ENCODE data around the gene METTL4. TPM values are rescaled to one million over a fixed set of nuclear protein-coding genes. Genes with fewer than 3 reads are reported as not detected.

METTL4 gene
- total and polyA plus RNA-seq, 9 of the 15 experiments (the other 6 are each of a cell fraction or from before 2014, with no cell fraction given): 7.9 to 32.8 (median 22.1) TPM

DNA sequence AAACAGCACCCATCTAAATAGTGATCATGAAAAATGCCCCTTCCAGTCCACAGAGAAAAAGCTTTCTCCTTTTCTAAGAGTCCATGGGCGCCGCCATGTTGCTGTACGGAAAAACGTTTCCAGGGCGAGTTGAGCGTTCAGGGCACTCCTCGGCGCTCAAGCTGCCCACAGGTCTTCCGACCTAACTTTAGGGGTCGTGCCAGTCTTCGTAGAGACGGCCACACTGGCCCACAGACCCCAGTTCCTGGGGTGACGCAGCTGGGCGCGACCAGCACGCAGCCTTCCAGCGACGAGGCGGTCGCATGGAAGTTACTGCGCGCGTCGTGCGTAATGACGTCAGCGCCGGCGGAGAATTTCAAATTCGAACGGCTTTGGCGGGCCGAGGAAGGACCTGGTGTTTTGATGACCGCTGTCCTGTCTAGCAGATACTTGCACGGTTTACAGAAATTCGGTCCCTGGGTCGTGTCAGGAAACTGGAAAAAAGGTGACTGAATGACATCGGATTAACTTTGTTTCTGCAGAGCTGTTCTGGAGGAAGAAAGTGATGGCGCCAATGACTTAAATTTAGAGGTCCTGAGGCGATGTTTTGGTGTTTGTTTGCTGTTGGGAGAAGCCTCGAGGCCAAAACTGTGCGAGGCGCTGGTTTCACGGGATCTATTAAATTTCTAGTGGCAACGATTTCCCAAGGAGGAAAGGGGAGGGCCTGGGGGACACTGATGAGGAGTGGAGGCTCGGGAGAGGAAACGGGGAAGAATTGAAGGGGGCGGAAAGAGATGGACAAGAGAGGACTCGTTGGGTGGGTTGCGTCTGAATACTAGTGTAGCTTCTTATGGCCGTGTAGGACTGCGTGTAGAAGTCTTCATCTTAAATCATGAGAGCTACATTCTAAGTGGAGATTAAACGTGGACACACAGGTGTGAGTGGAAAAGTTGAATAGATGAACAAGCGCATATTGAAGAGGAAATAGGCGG lies at the start of gene METTL4, which contains the start of gene NDC80 (continued):
- TF ChIP-seq HOMEZ (CRISPR knock-in tag; IDR thresholded peaks at IDR 0.05) (no peak), MTA1 (IDR thresholded peaks at IDR 0.05; ENCODE audit: borderline replicate concordance) (peak; percentile 100), ZEB2 (IDR thresholded peaks at IDR 0.05) (no peak), BHLHE40 (IDR thresholded peaks at IDR 0.05; ENCODE audit: low read length) (0 out of 2 replicates have a peak, but pooled peaks have one; percentile 43), TEAD4 (IDR thresholded peaks at IDR 0.05; ENCODE audit: low read length) (peak; percentile 69), TEAD4 (CRISPR knock-in tag; IDR thresholded peaks at IDR 0.05; ENCODE audit: borderline replicate concordance) (no peak), GTF2E2 (tag; IDR thresholded peaks at IDR 0.05) (peak; percentile 59), GTF2F1 (IDR thresholded peaks at IDR 0.05; ENCODE audit: low read depth, low read length) (peak; percentile 50), RNF2 (IDR thresholded peaks at IDR 0.05) (peak; percentile 79), MLLT1 (IDR thresholded peaks at IDR 0.05) (peak; percentile 72 to 85; a peak in 3 of 4 replicates), ZNF639 (CRISPR knock-in tag; conservative IDR thresholded peaks at IDR 0.05 in 1 of 2, IDR thresholded peaks at IDR 0.05 in 1 of 2) (peak in 1 of 2 experiments; percentile 80; a peak in 2 of 4 replicates), HEY1 (CRISPR knock-in tag; IDR thresholded peaks at IDR 0.05; ENCODE audit: borderline replicate concordance) (no peak), ZNF124 (CRISPR knock-in tag; IDR thresholded peaks at IDR 0.05) (no peak), CREM (IDR thresholded peaks at IDR 0.05; ENCODE audit: low read depth) (peak; percentile 100), CHCHD3 (CRISPR knock-in tag; IDR thresholded peaks at IDR 0.05) (no peak), HDGF (IDR thresholded peaks at IDR 0.05) (no peak)
- TF ChIP-seq, protein P1, sequence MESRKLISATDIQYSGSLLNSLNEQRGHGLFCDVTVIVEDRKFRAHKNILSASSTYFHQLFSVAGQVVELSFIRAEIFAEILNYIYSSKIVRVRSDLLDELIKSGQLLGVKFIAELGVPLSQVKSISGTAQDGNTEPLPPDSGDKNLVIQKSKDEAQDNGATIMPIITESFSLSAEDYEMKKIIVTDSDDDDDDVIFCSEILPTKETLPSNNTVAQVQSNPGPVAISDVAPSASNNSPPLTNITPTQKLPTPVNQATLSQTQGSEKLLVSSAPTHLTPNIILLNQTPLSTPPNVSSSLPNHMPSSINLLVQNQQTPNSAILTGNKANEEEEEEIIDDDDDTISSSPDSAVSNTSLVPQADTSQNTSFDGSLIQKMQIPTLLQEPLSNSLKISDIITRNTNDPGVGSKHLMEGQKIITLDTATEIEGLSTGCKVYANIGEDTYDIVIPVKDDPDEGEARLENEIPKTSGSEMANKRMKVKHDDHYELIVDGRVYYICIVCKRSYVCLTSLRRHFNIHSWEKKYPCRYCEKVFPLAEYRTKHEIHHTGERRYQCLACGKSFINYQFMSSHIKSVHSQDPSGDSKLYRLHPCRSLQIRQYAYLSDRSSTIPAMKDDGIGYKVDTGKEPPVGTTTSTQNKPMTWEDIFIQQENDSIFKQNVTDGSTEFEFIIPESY (CRISPR knock-in tag; IDR thresholded peaks at IDR 0.05): no peak
- TF ChIP-seq, protein P2, sequence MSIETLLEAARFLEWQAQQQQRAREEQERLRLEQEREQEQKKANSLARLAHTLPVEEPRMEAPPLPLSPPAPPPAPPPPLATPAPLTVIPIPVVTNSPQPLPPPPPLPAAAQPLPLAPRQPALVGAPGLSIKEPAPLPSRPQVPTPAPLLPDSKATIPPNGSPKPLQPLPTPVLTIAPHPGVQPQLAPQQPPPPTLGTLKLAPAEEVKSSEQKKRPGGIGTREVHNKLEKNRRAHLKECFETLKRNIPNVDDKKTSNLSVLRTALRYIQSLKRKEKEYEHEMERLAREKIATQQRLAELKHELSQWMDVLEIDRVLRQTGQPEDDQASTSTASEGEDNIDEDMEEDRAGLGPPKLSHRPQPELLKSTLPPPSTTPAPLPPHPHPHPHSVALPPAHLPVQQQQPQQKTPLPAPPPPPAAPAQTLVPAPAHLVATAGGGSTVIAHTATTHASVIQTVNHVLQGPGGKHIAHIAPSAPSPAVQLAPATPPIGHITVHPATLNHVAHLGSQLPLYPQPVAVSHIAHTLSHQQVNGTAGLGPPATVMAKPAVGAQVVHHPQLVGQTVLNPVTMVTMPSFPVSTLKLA (conservative IDR thresholded peaks at IDR 0.05): peak; percentile 95 to 97

Measured in K562 (cell line).